ENCODE measurements around the gene DUSP22. TPM values are rescaled to one million over a fixed set of nuclear protein-coding genes. Genes with fewer than 3 reads are reported as not detected.

The DUSP22 gene
- total and polyA plus RNA-seq, 2 of the 8 experiments (the other 6 are each of a cell fraction or from before 2014, with no cell fraction given), result 15.5 to 32.4 TPM

DNA sequence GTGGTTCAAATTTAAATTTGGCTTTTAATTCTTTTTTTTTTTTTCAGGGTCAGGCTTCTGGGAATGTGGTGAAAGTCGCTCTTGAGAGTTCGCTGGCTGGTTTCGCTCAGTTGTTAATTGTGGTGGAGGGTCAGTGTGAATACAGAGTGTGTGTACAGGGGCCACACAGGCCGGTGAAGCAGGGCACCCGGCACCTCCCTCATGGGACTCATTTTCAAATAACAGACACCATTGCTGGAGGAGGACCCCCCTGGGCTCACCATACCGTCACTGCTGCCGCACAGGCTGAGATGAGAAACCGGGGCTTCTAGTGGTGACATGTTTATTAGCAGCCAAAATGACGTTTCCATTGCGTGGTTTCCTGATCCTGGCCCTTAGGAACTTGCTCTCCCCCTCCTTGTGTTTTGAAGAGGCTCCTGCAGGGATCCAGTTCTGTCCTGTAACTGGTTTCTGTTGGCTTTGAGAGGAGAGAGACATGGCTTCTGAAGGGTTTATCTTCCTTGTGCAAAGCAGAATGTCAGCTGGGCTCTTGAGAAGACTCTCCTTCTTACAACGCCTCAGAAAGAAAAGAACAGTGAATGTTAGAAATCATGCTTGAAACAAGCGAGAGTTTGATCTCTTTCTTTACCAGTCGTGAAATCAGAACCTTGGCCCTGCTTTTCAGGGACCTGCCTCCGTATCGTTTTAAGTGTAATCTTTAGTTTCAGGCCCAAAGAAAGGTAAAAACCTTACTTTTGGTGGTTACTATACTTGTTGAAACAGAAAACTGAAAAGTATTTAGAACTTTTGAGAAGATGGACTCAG lies 37.8 kb downstream of the DUSP22 start:
- Histone ChIP-seq H2AK5ac (ENCODE audit: low read depth, low read length) (no peak overlapping the region), H2BK120ac (replicated peaks; ENCODE audit: low read depth, low read length) (no peak overlapping the region), H2BK20ac (ENCODE audit: low read length) (no peak overlapping the region), H3K18ac (ENCODE audit: extremely low read depth, low read length) (no peak overlapping the region), H3K79me1 (ENCODE audit: low read depth, low read length) (no peaks in the 10 kb centered on the region), H4K91ac (replicated peaks; ENCODE audit: insufficient read length, low read length) (no peak overlapping the region), H3K4me1 (replicated peaks in 1 of 4; ENCODE audit: control insufficient read depth in 3 of 4, insufficient read depth in 4 of 4, low read length in 3 of 4) (no peaks in the 10 kb centered on the region), H3K4me3 (ENCODE audit: extremely low read depth in 1 of 4, insufficient read depth in 2 of 4, low read depth in 3 of 4, low read length in 4 of 4) (no peak overlapping the region), H2AFZ (ENCODE audit: low read length) (no peak overlapping the region), H4K5ac (ENCODE audit: insufficient read length, low read depth, low read length) (no peak overlapping the region), H3K56ac (replicated peaks; ENCODE audit: insufficient read length, low read depth, low read length) (no peak overlapping the region), H3K9me3 (ENCODE audit: insufficient read depth in 2 of 2, low read depth in 1 of 2, low read length in 1 of 2) (peaks cover 31 to 86% of the 10 kb centered on the region in 2 experiments), H3K4me2 (ENCODE audit: insufficient read depth in 1 of 2, low read depth in 2 of 2, low read length in 2 of 2) (no peak overlapping the region), H3K23me2 (ENCODE audit: low read depth, low read length) (no peaks in the 10 kb centered on the region), H3K23ac (ENCODE audit: insufficient read length) (no peak overlapping the region), H4K8ac (ENCODE audit: extremely low read depth, insufficient read depth, low read length) (no peak overlapping the region), H3K79me2 (ENCODE audit: control insufficient read depth in 1 of 2, insufficient read depth in 2 of 2, low read length in 2 of 2) (no peaks in the 10 kb centered on the region), H3K27ac (ENCODE audit: low read depth, low read length) (no peak overlapping the region), H3K9ac (replicated peaks in 1 of 4; ENCODE audit: extremely low read depth in 1 of 4, low read depth in 3 of 4, low read length in 3 of 4) (no peak overlapping the region), H3K4ac (replicated peaks; ENCODE audit: insufficient read length, low read depth, low read length) (no peak overlapping the region), H3K14ac (ENCODE audit: insufficient read length) (no peak overlapping the region), H2BK15ac (ENCODE audit: low read length) (no peak overlapping the region), H3K36me3 (ENCODE audit: control insufficient read depth in 2 of 4, insufficient read depth in 4 of 4, low read length in 3 of 4) (no peaks in the 10 kb centered on the region), H4K20me1 (replicated peaks in 1 of 2; ENCODE audit: control insufficient read depth in 1 of 2, insufficient read depth in 2 of 2, low read length in 2 of 2) (no peaks in the 10 kb centered on the region), H3K27me3 (replicated peaks in 1 of 4; ENCODE audit: control insufficient read depth in 3 of 4, extremely low read depth in 1 of 4, insufficient read depth in 3 of 4, low read length in 3 of 4) (no peaks in the 10 kb centered on the region), H2BK5ac (ENCODE audit: low read depth, low read length) (no peak overlapping the region), H2BK12ac (ENCODE audit: low read depth, low read length) (no peak overlapping the region)
- DNase-seq (ENCODE audit: low read depth in 1 of 2, low spot score in 2 of 2) (no peak), FAIRE-seq (no peak)
- 81% methylated on average over 15 of the region's 15 CpGs; no CpG with 5 or more reads in 1 of the 2 experiments for WGBS, 2 experiments (ENCODE audit: extremely low coverage in 1 of 2, insufficient coverage in 1 of 2, insufficient read length in 1 of 2, insufficient replicate concordance in 2 of 2, low coverage in 1 of 2, low lambda C conversion rate in 2 of 2, missing lambda C conversion rate in 1 of 2)
- POLR2A ChIA-PET (ENCODE audit: partially characterized antibody), result interaction anchor here (1.3 kb wide), 1 partner anchor 12 kb away, joined by 5 read pairs; no protein-coding TSS in a partner anchor
- CTCF ChIA-PET (ENCODE audit: partially characterized antibody), result interaction anchor here (1.4 to 2.0 kb wide), 3 partner anchors 8 to 139 kb away, joined by 3 to 6 read pairs (median 4); no protein-coding TSS in a partner anchor
- TF ChIP-seq CREB1 (IDR thresholded peaks at IDR 0.05) (peak; percentile 34; the same call in 1 of the 2 replicates), HDAC2 (IDR thresholded peaks at IDR 0.05; ENCODE audit: borderline replicate concordance in 1 of 2, low read depth in 2 of 2, low read length in 2 of 2) (no peak), POLR2AphosphoS5 (IDR thresholded peaks at IDR 0.05; ENCODE audit: low read depth, low read length) (no peak), RAD21 (IDR thresholded peaks at IDR 0.05 in 1 of 2, conservative IDR thresholded peaks at IDR 0.05 in 1 of 2; ENCODE audit: low read depth in 2 of 2, low read length in 2 of 2) (peak in 1 of 2 experiments; percentile 14; a peak in 1 of 4 replicates), CTCF (IDR thresholded peaks at IDR 0.05; ENCODE audit: control extremely low read depth in 1 of 3, insufficient read depth in 1 of 3, low read depth in 1 of 3, low read length in 3 of 3) (peak in 1 of 3 experiments; percentile 23; a peak in 1 of 4 replicates)
